ENCODE data around the gene MTERF2. TPM values are rescaled to one million over a fixed set of nuclear protein-coding genes. Genes with fewer than 3 reads are reported as not detected.
A peak's percentile ranks its signal among the peaks of the same experiment; 100 is the strongest.

Gene MTERF2
- polyA plus RNA-seq, 1 donor = 26.2 TPM

- no peak for DNase-seq
Measured at GRCh38 chr12:106994579-106995220, 7.8 kb upstream of the MTERF2 start.

DNA sequence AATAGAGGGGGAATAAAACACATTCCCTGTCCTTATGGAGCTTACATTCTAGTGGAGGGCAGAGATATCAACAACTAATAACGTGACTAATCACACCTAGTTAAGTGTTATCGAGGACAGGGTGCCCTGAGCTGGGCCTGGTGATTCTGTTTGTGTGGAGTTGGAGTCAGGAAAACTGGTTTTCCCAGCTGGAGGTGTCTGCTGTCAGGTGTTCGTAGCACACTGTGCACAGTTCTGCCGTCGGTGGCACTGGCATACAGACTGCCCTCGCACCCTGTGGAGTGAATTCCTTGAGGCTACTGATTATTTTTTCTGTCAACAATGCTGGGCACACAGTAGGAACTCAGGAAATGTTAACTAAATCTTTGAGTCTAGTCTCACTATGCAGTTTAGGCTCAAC is 900 bp upstream of the MTERF2 start:
- no peak for DNase-seq

DNA sequence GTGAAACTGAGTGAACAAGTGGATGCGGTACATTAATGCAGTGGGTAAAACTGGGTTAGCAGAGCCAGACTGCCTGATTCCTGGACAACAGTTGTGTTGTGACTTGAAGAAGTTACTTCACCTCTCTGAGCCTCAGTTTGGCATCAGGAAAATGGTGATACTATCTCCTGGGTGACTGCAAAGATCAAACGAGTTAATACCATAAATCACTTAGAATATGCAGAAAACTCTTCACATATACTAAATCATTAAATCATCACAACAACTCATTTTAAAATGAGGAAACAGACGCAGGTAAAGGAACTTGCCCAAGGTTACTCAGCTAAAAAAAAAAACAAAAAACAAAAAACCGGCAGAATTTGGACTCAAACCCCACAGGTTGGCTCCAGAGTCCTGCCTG is 811 bp downstream of the MTERF2 start:
- DNase-seq = no peak

- no peak for DNase-seq
Measured at GRCh38 chr12:106985479-106985878, 1.5 kb downstream of the MTERF2 start.

DNA sequence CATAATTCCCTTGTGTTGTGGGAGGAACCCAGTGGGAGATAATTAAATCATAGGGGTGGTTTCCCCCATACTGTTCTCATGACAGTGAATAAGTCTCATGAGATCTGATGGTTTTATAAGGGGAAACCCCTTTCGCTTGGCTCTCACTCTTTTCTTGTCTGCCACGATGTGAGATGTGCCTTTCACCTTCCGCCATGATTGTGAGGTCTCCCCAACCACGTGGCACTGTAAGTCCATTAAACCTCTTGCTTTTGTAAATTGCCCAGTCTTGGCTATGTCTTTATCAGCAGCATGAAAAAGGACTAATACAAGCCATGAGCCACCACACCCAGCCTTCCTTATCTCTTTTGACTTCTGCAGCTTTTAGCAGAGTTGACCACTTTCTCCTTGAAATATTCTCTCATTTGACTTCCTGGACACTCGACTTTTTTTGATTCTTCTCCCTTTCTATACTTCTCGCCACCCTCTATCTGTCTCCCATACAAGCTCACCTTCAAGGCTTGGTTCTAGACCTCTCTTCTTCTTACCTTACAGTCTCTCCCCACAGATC is 2.3 kb downstream of the MTERF2 start:
- no peak for DNase-seq

GRCh38 chr12:106982229-106982628 is 4.7 kb downstream of the MTERF2 start:
- no peak for DNase-seq

GRCh38 chr12:106981788-106982187 is 5.2 kb downstream of the MTERF2 start:
- peak; percentile 56 for DNase-seq

GRCh38 chr12:106980944-106981343 is 6.0 kb downstream of the MTERF2 start:
- no peak for DNase-seq

GRCh38 chr12:106978035-106978800 is 8.7 kb downstream of the MTERF2 start:
- no peak for DNase-seq

- DNase-seq = no peak
Measured at GRCh38 chr12:106976668-106977067, 10.3 kb downstream of the MTERF2 start.

- DNase-seq = no peak
Measured at GRCh38 chr12:106975993-106976658, 10.8 kb downstream of the MTERF2 start.

- DNase-seq = no peak
Measured at GRCh38 chr12:106975098-106975497, 11.8 kb downstream of the MTERF2 start.

DNA sequence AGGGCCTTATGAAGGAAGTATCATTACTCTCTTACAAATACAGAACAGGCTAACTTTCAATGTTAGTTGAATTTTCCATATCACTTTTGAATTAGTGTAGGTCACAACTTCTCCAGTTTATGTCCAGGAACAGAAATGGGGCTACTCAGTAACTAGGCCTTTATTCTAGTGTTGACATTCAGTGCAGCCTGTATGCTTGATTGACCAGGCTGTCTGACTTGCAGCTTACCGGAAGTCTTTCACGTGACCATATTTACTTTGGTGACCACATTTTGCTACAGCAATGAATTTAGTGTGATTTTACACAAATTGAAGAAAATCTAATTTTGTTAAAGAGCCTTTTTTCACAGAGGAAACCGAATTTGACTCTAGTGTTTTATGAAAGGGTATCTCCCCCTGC is 12.4 kb downstream of the MTERF2 start:
- no peak for DNase-seq

DNA sequence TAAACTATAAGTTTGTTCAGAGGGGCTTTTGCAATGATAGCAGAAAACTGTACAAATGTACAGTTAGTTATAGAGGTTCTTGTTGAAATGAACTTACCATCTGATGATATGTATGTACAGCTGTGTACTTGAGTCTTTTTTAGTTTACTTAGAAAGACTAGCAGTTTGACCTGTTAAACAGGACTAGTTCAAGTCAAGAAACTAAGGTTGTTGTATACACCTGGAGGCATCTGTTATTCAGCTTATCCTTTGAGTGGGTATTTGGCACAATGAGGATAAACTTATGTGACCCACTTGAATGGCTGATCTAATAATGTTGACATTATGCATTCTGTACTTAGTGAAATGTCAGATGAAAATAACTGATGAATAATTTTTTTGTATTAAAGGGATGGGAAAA is 13.4 kb downstream of the MTERF2 start:
- DNase-seq = no peak

DNA sequence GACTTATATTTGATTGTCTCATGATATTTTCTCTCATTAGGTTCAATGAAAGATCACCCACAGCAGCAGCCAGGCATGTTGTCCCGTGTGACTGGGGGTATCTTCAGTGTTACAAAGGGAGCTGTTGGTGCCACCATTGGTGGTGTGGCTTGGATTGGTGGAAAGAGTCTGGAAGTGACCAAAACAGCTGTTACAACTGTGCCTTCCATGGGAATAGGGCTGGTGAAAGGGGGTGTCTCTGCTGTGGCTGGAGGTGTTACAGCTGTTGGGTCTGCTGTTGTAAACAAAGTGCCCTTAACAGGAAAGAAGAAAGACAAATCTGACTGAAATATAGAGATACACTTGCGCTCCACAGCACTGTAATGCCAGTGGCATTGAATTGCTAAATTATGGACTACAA is 15.9 kb downstream of the MTERF2 start:
- no peak for DNase-seq

GRCh38 chr12:106964526-106964925 is 22.4 kb downstream of the MTERF2 start:
- no peak for DNase-seq

- DNase-seq = no peak
Measured at GRCh38 chr12:106962286-106962685, 24.7 kb downstream of the MTERF2 start.

DNA sequence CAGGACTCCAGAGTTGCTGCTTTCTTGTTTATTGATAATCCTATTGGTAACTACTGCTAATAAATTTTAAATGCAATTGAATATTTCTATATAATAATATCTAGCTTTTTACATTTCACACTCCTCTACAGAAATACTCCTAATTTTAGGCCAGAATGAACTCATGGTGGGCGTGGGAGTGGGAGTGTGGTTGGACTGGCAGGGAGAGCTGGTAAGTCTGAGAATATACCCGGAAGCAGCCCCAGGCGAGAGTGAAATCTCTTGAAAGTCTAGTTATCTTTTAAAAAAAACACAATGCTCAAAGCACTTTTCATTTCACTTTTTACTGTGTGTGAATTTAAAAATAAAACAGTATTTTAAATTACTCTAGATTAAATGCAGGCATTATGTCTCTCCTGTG is 26.5 kb downstream of the MTERF2 start:
- no peak for DNase-seq

DNA sequence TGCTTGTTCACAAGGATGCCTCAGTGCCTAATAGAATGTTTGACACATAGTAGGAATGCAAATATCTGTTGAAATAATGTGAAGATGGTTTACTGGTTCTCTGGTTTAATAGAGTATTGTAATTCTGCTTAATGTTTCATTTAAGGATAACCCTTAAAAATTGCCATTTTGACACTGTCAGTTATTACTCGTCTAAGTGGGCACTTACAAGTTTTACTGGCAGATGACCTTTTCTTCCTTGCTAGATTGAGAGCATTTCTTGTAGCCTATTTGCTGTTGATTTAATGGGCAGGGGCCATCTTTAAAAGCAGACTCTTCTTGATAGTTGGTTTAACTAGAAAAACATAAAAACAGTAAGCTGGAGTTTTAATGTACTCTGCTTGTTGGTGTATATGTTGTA is 29.4 kb downstream of the MTERF2 start:
- no peak for DNase-seq

DNA sequence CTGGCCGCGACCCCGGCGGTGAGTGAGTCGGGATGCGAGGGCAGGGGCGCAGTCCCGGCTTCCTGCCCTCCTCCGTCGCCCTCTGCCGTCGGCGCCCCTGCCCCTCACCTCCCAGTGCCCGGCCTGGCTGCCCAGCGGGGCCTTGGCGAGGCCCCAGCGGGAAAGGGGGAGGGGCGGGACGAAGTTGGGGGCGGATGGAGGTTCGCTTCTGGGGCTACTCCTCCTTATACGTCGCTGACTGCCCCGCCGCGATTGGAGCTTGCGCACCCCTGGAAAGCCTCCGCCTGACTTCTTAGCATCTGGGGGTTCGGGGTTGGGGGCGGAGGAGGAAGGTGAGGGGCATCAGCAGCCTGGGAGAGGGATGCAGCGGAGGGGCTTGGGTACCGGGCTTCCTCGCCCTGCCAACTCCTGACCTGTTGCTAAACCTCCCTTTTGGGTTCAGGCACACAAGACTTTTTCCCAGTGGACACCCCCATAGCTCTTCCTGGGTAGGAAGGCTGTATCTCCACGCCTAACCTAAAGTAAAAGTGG is 30.8 kb downstream of the MTERF2 start:
- DNase-seq = peak; percentile 80

GRCh38 chr12:106955377-106956047 is 31.4 kb downstream of the MTERF2 start, which contains the start of gene TMEM263:
TSS of gene TMEM263 (plus strand) at chr12:106955907. CDS start at chr12:106967117, 11,210 bp downstream.
- peak; percentile 99 for DNase-seq
